Gastrocnemius medialis (tissue), 4 donors: ENCODE data around the gene AKAIN1. TPM values are rescaled to one million over a fixed set of nuclear protein-coding genes. Genes with fewer than 3 reads are reported as not detected.

Experiments
- ATAC-seq, 2 donors: fragments of 150-250 bp; one replicate each; pipeline ENCODE4 v1.9.1; 2016
- DNase-seq, 2 donors: peaks; one replicate each; pipeline ENCODE4 v3.0.0-alpha.2; 2019
- H3K27ac ChIP-seq, 4 donors: fragments of 200-600 bp; sonication (generic); 1 replicate in 1 of 4; 2 replicates in 3 of 4; pipeline ENCODE4 v1.5.1; 2016 to 2018; ENCODE audit warnings: mild to moderate bottlenecking in 2 of 4, moderate library complexity in 1 of 4
- H3K27me3 ChIP-seq, 3 donors: fragments of 200-600 bp; sonication (generic) in 2 of 3; 1 replicate in 1 of 3; 2 replicates in 2 of 3; pipeline versions ENCODE4 v1.5.1 to v1.6.0; 2016 to 2019; ENCODE audit warnings: mild to moderate bottlenecking in 1 of 3, moderate library complexity in 1 of 3
- H3K36me3 ChIP-seq, 2 donors: fragments of 200-600 bp; sonication (generic) in 1 of 2; one replicate each; pipeline ENCODE4 v1.5.1; 2017 to 2018
- H3K4me1 ChIP-seq, 2 donors: fragments of 200-600 bp; sonication (generic) in 1 of 2; one replicate each; pipeline ENCODE4 v1.5.1; 2016 to 2017; ENCODE audit warnings: mild to moderate bottlenecking in 2 of 2
- H3K4me3 ChIP-seq, 4 donors: fragments of 200-600 bp; sonication (generic) in 3 of 4; 1 replicate in 1 of 4; 2 replicates in 3 of 4; pipeline ENCODE4 v1.5.1; 2016 to 2019; ENCODE audit warnings: mild to moderate bottlenecking in 2 of 4
- H3K9me3 ChIP-seq, 3 donors: fragments of 200-600 bp; sonication (generic) in 2 of 3; 1 replicate in 1 of 3; 2 replicates in 2 of 3; pipeline ENCODE4 v1.5.1; 2016 to 2019
- CTCF ChIP-seq, 5 experiments: fragments of 450-650 bp in 3 of 5; fragments of 200-600 bp in 2 of 5; sonication (generic) in 2 of 5; IDR thresholded peaks in 4 of 5; conservative IDR thresholded peaks in 1 of 5; 1 replicate in 4 of 5; 2 replicates in 1 of 5; pipeline ENCODE4 v1.5.1; 2016 to 2019; ENCODE audit warnings: antibody characterized with exemption in 5 of 5, mild to moderate bottlenecking in 3 of 5, moderate library complexity in 3 of 5
- POLR2A ChIP-seq, 2 donors: fragments of 450-650 bp; IDR thresholded peaks; one replicate each; pipeline ENCODE4 v1.6.1; 2017; ENCODE audit warnings: antibody characterized with exemption in 2 of 2, mild to moderate bottlenecking in 2 of 2, moderate library complexity in 2 of 2
- in situ Hi-C, 4 donors: fragments of 200-750 bp; cut with MboI; loops; one replicate each; pipeline versions ENCODE4 v1.15.0 to v1.8.0; 2017; ENCODE audit warnings: low sequenced_read_pairs in 4 of 4
- intact Hi-C: fragments of 100-400 bp; cut with DNase I; formaldehyde crosslinking; loops from one replicate; pipeline ENCODE4 v1.15.1; 2023; ENCODE audit warnings: low total_unique reads
- total RNA-seq, 4 donors: library from RNA; depleted of rRNA; stranded (reverse); fragments of >200 nt; gene quantifications; one replicate each; pipeline versions ENCODE4 v1.1.0 to v1.2.3, GENCODE V29; 2016

AKAIN1 gene
- total RNA-seq, 4 donors from 2014 or later = not detected

- Histone ChIP-seq H3K4me3 (no peak overlapping the region), H3K27me3 (no peaks in the 10 kb centered on the region), H3K4me1 (no peaks in the 10 kb centered on the region), H3K27ac (no peak overlapping the region), H3K9me3 (no peaks in the 10 kb centered on the region), H3K36me3 (no peaks in the 10 kb centered on the region)
- intact Hi-C loops = no loop called here
- in situ Hi-C loops = no loop called here
- ATAC-seq (no peak), DNase-seq (no peak)
- TF ChIP-seq CTCF (IDR thresholded peaks at IDR 0.05 in 4 of 5, conservative IDR thresholded peaks at IDR 0.05 in 1 of 5) (no peak), POLR2A (IDR thresholded peaks at IDR 0.05) (no peak)
These were observed 74.8 kb downstream of the AKAIN1 start for GRCh38 chr18:5122272-5122671.

DNA sequence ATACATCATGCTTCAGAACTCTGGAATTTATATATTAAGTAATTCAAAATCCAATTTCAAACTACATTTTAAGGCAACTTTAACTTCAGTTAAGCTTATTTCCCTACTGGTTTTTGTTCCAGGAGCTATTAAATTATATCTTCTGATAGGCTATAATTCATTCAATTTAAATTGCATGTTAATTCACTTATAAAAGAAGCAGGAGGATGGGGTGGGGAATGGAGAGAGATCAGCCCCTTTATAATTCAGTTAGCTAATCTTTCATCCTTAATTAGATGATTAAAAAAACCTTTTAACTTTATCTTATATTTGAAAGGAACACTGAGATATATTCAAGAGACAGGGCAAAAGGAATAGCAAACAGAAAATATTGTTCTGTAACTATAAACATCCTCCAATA lies 86.8 kb downstream of the AKAIN1 start:
- intact Hi-C loops (loop anchor here (1.0 kb wide), 1 partner anchor 12 kb away; no protein-coding TSS in a partner anchor), in situ Hi-C loops (no loop called here)
- TF ChIP-seq CTCF (IDR thresholded peaks at IDR 0.05 in 4 of 5, conservative IDR thresholded peaks at IDR 0.05 in 1 of 5) (no peak), POLR2A (IDR thresholded peaks at IDR 0.05) (no peak)
- DNase-seq (no peak), ATAC-seq (no peak)
- H3K4me1 ChIP-seq = no peaks in the 10 kb centered on the region
- H3K27me3 ChIP-seq = no peaks in the 10 kb centered on the region
- no peaks in the 10 kb centered on the region for H3K9me3 ChIP-seq
- no peak overlapping the region for H3K4me3 ChIP-seq
- H3K27ac ChIP-seq = no peak overlapping the region
- no peaks in the 10 kb centered on the region for H3K36me3 ChIP-seq

DNA sequence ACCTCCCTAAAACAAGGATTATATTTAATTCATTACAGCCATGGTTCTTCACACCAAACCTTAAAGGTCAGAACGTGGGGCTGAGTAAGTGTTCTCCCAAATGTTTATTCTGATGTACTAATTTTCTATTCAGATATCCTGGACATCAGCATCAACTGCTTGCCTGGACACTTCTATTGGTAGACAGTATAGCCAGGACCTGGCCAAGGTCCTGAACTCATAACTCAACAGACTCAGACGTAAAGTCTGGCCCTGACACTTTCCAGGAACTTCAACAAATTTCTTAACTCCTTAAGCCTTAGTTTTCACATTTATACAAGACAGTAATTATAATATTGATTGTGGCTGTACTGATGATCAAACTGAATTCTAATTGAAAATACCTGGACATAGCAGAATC lies 89.1 kb downstream of the AKAIN1 start:
- Histone ChIP-seq H3K4me1 (no peaks in the 10 kb centered on the region), H3K27ac (no peak overlapping the region), H3K36me3 (no peaks in the 10 kb centered on the region), H3K9me3 (no peaks in the 10 kb centered on the region), H3K4me3 (no peak overlapping the region), H3K27me3 (no peaks in the 10 kb centered on the region)
- intact Hi-C loops = no loop called here
- ATAC-seq (no peak), DNase-seq (no peak)
- in situ Hi-C loops = no loop called here
- TF ChIP-seq CTCF (IDR thresholded peaks at IDR 0.05 in 4 of 5, conservative IDR thresholded peaks at IDR 0.05 in 1 of 5) = no peak
- no peak for TF ChIP-seq POLR2A (IDR thresholded peaks at IDR 0.05)

GRCh38 chr18:5106730-5107129 lies 90.3 kb downstream of the AKAIN1 start:
- H3K4me1 ChIP-seq = no peaks in the 10 kb centered on the region
- intact Hi-C loops (no loop called here), in situ Hi-C loops (no loop called here)
- H3K4me3 ChIP-seq = no peak overlapping the region
- TF ChIP-seq POLR2A (IDR thresholded peaks at IDR 0.05) (no peak), CTCF (IDR thresholded peaks at IDR 0.05 in 4 of 5, conservative IDR thresholded peaks at IDR 0.05 in 1 of 5) (no peak)
- no peaks in the 10 kb centered on the region for H3K9me3 ChIP-seq
- no peak for ATAC-seq
- DNase-seq = no peak
- no peaks in the 10 kb centered on the region for H3K36me3 ChIP-seq
- no peaks in the 10 kb centered on the region for H3K27me3 ChIP-seq
- H3K27ac ChIP-seq = no peak overlapping the region

GRCh38 chr18:5104246-5104645 lies 92.8 kb downstream of the AKAIN1 start:
- in situ Hi-C loops = no loop called here
- no peaks in the 10 kb centered on the region for H3K36me3 ChIP-seq
- no peak overlapping the region for H3K4me3 ChIP-seq
- H3K4me1 ChIP-seq = no peaks in the 10 kb centered on the region
- H3K27ac ChIP-seq = no peak overlapping the region
- intact Hi-C loops = no loop called here
- ATAC-seq = no peak
- no peaks in the 10 kb centered on the region for H3K9me3 ChIP-seq
- TF ChIP-seq POLR2A (IDR thresholded peaks at IDR 0.05) (no peak), CTCF (IDR thresholded peaks at IDR 0.05 in 4 of 5, conservative IDR thresholded peaks at IDR 0.05 in 1 of 5) (no peak)
- DNase-seq = no peak
- no peaks in the 10 kb centered on the region for H3K27me3 ChIP-seq
